NCI-H2029 (cell line): ENCODE data around the gene SLC44A2.

Source experiments
- DNase-seq: peaks from one replicate; lab custom pipeline; 2025; lab: John Stamatoyannopoulos, UW

The SLC44A2 gene

DNA sequence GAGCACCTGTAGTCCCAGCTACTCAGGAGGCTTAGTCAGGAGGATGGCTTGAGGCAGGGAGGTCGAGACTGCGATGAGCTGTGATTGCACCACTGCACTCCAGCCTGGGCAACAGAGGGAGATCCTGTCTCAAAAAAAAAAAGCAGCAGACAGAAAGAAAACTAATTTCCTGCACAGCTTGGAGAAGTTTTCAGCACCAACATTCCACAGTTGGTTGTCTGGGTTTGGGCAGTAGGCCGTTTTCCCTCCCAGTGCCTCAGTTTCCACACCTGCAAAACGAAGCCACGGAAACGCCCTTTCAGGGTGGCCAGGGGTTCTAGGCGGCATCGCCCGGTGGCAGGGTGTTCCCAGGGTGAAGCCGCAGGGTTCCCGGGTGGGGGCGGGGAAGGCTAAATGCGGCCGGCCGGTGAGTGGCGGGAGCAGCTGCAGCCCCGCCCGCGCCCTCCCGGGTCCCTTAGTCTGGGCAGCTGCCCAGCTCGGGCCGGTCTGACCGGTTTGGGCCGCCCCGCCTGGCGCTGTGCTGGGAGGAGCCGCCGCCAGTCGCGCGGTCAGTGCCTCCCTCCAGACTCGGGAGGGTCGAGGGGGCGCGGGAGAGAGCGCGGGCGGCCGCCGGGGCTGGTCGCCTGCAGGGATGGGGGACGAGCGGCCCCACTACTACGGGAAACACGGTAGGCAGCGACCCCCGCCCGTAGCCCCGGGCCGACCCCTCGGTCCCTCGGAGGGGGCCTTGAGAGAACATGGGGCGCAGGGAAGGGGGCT lies at the start of gene SLC44A2:
Gene SLC44A2 (plus strand): TSS at position 551 of the 759 bp plus-strand sequence. CDS start 81 bp downstream, at position 632.
- DNase-seq, result peak; percentile 81

- DNase-seq, result no peak
These were observed 47.4 kb upstream of the SLC44A2 start for GRCh38 chr19:10577951-10578350.

- peak; percentile 43 for DNase-seq
These were observed 44.2 kb upstream of the SLC44A2 start for GRCh38 chr19:10580979-10581631.

DNA sequence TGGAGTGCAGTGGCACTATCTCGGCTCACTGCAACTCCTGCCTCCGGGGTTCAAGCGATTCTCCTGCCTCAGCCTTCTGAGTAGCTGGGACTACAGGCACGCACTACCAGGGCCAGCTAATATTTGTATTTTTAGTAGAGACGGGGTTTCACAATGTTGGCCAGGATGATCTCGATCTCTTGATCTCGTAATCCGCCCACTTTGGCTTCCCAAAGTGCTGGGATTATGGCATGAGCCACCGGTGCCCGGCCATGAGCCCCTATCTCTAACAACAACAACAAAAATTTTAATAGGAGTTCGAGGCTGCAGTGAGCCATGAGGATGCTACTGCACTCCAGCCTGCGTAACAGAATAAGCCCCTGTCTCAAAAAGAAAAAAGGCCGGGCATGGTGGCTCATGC lies 43.3 kb upstream of the SLC44A2 start:
- DNase-seq, result no peak

DNA sequence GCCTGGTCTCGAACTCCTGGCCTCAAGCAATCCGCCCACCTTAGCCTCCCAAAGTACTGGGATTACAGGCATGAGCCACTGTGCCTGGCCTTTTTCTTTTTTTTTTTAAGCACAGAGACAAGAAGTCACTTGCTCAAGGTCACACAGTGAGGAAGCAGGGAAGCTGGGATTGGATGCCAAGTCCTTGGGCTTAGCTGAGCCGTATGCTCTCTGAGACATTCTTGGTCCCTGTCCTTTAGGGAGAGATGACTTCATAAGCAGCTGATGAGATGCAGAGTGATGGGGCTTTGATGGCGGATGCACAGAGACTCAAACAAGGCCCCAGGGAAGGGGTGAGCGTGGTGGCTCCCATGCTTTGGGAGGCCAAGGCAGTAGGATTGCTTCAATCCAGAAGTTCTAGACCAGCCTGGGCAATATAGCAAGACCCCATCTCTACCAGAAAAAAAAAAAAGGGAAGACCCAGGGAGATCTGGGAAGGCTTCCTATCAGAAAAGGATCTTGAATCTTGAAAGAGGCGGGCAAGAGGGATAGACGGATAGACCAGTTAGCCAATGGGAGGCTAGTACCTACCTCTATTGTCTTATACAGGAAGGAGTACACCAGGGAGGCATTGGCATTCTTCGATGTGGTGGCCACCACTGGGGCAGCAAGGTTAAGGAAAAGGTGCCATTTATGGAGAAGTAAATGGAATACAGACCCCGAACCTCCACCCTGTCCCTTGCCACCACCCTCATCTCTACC lies 42.1 kb upstream of the SLC44A2 start:
- no peak for DNase-seq

GRCh38 chr19:10586396-10586795 lies 39.0 kb upstream of the SLC44A2 start:
- DNase-seq, result no peak

DNA sequence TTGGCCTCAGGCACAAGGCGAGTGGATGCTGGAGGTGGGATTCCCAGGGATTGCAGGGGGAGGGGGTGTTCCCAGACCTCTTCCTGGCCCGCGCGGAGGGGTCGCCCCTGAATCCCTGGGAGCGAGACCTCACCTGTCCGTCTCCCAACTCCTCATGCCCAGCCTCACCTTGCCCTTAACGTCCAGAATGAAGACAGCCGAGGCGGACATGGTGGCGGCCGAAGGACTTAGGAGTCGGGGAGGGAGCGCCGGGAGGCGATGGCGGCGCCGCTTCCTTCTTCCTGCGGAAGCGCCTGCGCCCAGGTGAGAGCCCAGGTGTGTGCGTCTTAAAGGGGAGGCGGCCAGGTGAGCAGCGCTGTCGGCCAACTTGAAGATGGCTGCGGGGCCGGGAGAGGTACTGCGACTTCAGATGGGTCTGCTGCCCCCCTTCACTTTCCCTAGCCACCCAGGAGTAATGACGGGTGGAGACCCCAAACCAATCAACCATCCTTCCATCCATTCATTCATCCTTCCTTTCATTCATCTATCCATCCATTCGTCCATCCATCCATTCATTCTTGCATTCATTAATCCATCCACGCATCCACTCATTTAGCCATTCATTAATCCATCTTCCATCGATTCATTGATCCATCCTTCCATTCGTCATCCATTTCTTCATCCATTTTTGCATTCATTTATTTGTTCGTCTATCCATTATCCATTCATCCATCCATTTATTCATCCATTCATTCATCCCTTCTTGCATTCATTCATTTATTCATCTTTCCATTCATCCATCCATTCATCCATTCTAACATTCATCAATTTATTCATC lies 38.1 kb upstream of the SLC44A2 start, which contains the start of gene AP1M2:
Gene AP1M2 (minus strand): TSS at position 291 of the 817 bp plus-strand sequence. CDS start 81 bp downstream, at position 210.
- peak; percentile 62 for DNase-seq

GRCh38 chr19:10587839-10588150 lies 37.6 kb upstream of the SLC44A2 start:
- DNase-seq, result no peak

- no peak for DNase-seq
These were observed 32.2 kb upstream of the SLC44A2 start for GRCh38 chr19:10593148-10593547.

GRCh38 chr19:10593820-10594637 lies 31.3 kb upstream of the SLC44A2 start:
- DNase-seq, result no peak

DNA sequence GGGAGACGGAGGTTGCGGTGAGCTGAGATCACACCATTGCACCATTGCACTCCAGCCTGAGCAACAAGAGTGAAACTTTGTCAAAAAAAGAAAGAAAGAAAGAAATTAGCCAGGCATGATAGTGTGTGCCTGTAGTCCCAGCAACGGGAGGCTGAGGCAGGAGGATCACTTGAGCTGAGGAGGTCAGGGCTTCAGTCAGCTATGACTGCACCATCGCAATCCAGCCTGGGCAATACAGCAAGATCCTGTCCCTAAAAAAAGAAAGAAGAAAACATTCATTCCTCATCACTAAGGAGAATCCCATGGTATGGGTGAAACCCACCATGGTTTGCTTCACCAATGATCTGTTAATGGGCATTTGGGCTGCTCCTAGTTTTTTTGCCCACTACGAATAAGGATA lies 25.2 kb upstream of the SLC44A2 start:
- DNase-seq, result no peak

GRCh38 chr19:10601999-10602329 lies 23.4 kb upstream of the SLC44A2 start:
- DNase-seq, result no peak

DNA sequence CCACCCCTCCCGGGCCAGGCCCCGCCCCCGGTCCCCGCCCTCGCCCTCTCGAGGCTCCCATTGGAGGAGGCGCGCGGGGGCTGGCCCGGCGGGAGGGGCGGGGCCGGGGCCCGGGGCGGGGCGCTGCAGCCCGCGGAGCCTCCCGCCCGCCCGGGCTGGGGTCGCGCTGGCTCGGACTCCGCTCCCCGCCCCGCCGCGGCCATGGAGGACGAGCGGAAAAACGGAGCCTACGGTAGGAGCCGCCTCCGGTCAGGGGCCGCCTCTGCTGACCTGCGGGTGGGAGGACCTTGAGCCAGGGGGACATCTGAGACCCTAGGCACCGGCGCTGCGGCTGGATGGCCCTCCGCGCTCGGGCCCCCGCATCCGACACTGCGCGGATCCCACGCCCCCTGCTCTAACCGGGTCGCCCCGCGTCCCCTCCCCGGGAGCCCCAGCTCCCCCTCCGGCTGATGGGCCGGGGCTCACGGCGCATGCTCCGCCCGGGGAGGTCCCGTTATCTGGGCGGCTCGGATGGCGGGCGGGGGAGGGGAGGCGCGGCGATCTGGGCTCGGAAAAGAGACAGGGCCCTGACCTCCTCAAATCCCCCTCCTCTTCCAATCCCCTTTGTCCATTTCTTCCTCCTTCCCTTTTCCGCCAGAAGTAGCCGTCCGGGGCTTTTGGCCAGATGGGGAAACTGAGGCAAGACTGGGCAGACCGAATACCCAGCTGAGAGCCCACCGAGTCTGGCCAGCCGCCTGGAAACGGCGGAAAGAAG lies 22.8 kb upstream of the SLC44A2 start:
- DNase-seq, result peak; percentile 71

DNA sequence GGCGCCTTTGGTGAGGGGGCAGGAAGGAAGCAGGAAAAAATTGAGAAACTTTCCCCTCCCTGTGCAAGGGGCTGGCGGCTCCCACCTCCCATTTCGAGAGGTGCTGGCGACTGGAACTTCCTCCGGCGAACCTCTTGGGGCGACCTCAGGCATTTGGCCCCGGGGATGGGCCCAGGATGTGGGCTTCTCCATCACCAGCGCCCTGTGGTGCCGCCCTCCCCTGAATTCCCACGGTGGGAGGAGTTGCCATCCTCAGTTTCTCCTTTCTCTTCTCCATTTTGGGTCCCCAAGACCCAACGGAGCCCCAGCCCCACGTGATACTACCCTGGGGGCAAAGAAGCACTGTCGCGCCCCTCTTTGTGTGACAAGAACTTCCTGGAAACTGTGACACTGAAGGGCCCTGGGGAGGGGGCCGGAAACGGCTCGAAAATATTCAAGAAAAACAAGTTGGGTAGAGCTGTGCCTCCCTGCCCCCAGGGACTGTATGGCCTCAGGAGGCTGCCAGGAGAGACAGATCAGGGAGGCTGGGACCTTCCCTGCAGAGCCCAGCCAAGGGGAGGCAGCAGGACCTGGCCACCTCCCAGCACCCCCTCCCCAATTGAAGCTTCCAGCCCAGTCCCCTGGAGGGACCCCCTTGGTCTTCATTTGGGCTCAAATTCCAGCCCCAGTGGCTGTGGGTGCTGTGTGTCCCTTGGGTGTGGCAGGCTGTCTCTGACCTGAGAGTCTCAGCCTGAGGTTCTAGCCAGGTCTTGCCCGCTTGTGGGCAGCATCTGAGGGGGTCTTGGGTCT lies 22.1 kb upstream of the SLC44A2 start:
- DNase-seq, result no peak

- no peak for DNase-seq
These were observed 21.4 kb upstream of the SLC44A2 start for GRCh38 chr19:10603873-10604459.

DNA sequence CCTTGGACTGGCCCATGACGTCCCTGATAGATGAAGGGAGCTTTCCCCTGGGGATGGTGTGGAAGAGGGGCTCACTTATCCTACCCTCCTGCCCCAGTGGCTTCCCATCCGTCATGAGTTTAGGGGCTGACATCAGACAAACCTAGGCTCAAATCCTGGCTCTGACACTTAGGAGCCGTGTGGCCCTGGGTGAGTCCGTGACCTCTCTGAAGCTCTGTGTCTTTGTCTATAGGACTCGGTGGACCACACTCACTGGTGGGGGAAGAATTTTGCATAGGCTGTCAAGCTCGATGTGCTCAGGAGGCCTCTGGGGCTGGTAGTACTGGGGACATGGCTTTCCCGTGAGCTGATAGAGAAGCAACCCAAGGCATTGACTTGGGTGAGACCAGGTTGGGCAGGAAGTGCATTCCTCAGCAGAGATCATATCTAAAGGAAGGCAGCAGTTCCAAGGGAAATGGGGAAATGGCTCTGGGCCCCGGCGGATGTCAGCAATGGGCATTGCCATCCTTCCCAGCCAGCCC lies 20.8 kb upstream of the SLC44A2 start:
- DNase-seq, result no peak

- no peak for DNase-seq
These were observed 13.4 kb upstream of the SLC44A2 start for GRCh38 chr19:10611907-10612306.

- DNase-seq, result no peak
These were observed 12.7 kb upstream of the SLC44A2 start for GRCh38 chr19:10612499-10613119.
